Right ventricle myocardium inferior (tissue), 1 donor: ENCODE measurements around the gene FBLN1. TPM values are rescaled to one million over a fixed set of nuclear protein-coding genes. Genes with fewer than 3 reads are reported as not detected.
"Not testable (repeated sequence)": the region's sequence is repeated elsewhere in the genome, so short reads cannot be mapped to it uniquely, and the experiment has no call there.

ENCODE experiments used
- ATAC-seq: fragments of 200-7000 bp; cut with Tn5 transposase; one replicate; pipeline ENCODE4 v1.9.1; 2020; ENCODE audit warnings: mild to moderate bottlenecking, moderate library complexity
- DNase-seq: peaks from one replicate; pipeline ENCODE4 v3.0.0; 2021; ENCODE audit errors: missing footprints
- intact Hi-C: fragments of 100-400 bp; cut with DNase I; formaldehyde crosslinking; loops from one replicate; pipeline ENCODE4 v1.11.0; 2022
- total RNA-seq: library from RNA; stranded (reverse); fragmentation: NEBNext Ultra II Directional; extraction: Animal tissue kit (Norgen Biotek cat#: 25700); gene quantifications from one replicate; pipeline ENCODE4 v1.2.1, GENCODE V29; 2021
- donor health status: DM: no; HTN: yes; CAD: no; lungs with severe emphysema.

The FBLN1 gene
- total RNA-seq, 1 donor from 2014 or later, result 113 TPM

DNA sequence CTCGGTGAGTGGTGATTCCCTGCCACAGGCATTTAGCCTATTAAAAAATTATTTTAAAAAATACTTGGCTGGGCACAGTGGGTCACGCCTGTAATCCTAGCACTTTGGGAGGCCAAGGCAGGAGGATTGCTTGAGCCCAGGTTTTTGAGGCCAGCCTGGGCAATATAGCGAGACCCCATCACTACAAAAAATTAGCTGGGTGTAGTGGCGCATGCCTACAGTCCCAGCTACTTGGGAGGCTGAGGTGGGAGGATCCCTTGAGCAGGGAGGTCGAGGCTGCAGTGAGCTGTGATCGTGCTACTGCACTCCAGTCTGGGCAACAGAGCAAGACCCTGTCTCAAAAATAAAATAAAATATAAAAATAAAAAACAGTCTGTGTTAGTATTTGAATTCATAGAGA is 33.2 kb downstream of the FBLN1 start:
- ATAC-seq, intact Hi-C loops, DNase-seq: not testable (repeated sequence)

DNA sequence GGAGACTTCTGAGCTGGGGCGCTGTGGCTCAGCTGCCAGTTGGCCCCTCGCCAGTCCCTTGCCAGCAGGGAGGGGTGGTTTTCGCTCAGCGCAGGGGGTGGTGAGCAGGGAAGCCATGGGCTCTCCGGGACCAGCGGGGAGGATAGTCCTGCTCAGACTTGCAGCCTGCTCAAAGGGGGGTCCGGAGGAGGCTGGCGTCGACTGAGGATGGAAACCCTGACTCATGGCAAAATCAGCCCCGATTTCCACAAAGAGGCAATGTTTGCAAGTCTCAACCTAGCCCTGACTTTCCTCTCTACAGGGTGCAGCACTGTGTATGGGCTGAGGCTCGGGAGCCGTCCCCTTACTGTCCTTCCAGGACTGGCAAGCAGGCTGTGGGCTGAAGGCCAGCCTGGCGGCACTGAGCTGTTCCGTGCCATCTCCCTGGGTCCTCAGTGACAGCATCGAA is 35.1 kb downstream of the FBLN1 start:
- DNase-seq (peak; percentile 76), ATAC-seq (peak; percentile 83)
- intact Hi-C loops, result no loop called here

GRCh38 chr22:45538281-45538680 is 35.6 kb downstream of the FBLN1 start:
- intact Hi-C loops, result no loop called here
- ATAC-seq, result no peak

DNA sequence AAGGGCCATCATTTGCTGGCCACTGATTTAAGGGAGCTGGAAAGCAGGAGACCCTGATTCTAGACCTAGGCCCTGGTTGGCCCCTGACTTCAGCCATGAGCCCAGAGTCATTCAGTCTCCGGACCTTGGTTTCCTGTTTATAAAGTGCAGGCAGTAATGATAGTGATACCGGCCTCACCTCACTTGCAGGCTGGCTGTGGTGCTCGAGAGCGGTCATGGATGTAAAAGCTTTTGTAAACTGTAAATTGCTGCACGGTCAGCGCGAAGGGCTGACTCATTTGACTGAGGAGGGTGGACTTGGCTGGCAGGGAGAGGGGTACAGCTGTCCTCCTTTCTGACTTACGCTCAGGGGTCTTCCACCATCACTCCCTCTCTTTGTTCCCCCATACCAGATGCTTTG is 37.4 kb downstream of the FBLN1 start:
- ATAC-seq (no peak), DNase-seq (peak; percentile 26)
- intact Hi-C loops, result no loop called here

More at GRCh38 chr22:45538281-45538680, 35.6 kb downstream of the FBLN1 start:
- no peak for DNase-seq

GRCh38 chr22:45541382-45541979 is 38.8 kb downstream of the FBLN1 start:
- intact Hi-C loops, result no loop called here
- DNase-seq, result peak; percentile 53

DNA sequence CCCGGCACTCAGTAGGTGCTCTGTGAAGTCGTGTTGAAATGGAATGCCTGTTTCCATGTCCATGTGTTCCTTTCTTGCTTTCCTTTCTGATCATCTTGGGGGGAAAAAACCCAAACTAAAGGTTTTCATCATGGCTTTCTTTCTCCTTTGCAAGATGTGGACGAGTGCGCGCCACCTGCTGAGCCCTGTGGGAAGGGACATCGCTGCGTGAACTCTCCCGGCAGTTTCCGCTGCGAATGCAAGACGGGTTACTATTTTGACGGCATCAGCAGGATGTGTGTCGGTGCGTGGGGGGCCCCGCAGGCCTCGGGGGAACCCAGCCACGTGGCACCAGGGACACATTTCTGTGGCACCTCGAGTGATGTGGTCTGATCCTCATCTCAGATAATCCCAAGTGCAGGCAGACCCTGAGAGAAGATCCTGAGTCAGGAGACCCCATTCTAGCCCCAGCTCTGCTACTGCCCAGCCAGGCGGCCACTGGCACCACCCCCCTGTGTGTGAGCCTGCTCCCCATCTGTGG is 39.4 kb downstream of the FBLN1 start:
- DNase-seq, result no peak
- intact Hi-C loops, result no loop called here
- no peak for ATAC-seq

More at GRCh38 chr22:45541382-45541979, 38.8 kb downstream of the FBLN1 start:
- no peak for ATAC-seq

GRCh38 chr22:45542736-45543135 is 40.1 kb downstream of the FBLN1 start:
- ATAC-seq, intact Hi-C loops: not testable (repeated sequence)
- peak; percentile 46 for DNase-seq

GRCh38 chr22:45543243-45543642 is 40.6 kb downstream of the FBLN1 start:
- intact Hi-C loops, result no loop called here
- ATAC-seq, result no peak
- DNase-seq, result no peak

GRCh38 chr22:45544588-45545170 is 42.0 kb downstream of the FBLN1 start:
- intact Hi-C loops, result no loop called here
- DNase-seq (no peak), ATAC-seq (peak; percentile 58)

GRCh38 chr22:45546333-45547015 is 43.8 kb downstream of the FBLN1 start:
- intact Hi-C loops, result no loop called here
- DNase-seq, result no peak
- no peak for ATAC-seq

DNA sequence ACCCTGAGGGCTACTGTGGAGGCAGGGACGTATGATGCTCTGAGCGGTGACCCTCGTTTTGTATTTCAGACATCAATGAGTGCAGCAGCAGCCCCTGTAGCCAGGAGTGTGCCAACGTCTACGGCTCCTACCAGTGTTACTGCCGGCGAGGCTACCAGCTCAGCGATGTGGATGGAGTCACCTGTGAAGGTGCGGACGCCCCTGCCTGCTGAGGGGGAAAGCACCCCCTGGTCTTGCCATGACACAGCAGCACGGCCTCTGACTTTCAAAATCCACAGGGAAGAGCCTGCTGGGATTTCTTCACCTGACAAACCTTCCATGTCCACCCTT is 44.3 kb downstream of the FBLN1 start:
- DNase-seq, result no peak
- intact Hi-C loops, result no loop called here
- ATAC-seq, result no peak

DNA sequence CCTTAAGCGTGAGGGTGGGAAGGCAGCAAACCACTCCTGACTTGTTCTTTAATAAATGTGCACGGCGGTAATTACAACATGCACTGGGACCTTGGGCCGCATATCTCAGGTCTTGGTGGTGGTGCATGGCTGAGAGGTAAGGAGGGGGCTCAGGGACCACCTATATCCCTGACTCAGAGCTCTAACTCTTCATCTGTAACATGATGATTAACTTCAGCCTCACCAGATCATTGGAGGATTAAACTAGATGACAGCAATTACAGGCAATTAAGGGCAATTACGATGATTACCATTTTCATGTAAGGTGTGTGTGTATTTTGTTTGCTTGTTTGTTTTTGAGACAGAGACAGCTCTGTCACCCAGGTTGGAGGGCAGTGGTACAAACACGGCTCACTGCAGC is 45.0 kb downstream of the FBLN1 start:
- intact Hi-C loops, result no loop called here
- no peak for DNase-seq
- ATAC-seq, result no peak

- no peak for ATAC-seq
- no peak for DNase-seq
- intact Hi-C loops, result no loop called here
These were observed 45.7 kb downstream of the FBLN1 start for GRCh38 chr22:45548247-45548840.

DNA sequence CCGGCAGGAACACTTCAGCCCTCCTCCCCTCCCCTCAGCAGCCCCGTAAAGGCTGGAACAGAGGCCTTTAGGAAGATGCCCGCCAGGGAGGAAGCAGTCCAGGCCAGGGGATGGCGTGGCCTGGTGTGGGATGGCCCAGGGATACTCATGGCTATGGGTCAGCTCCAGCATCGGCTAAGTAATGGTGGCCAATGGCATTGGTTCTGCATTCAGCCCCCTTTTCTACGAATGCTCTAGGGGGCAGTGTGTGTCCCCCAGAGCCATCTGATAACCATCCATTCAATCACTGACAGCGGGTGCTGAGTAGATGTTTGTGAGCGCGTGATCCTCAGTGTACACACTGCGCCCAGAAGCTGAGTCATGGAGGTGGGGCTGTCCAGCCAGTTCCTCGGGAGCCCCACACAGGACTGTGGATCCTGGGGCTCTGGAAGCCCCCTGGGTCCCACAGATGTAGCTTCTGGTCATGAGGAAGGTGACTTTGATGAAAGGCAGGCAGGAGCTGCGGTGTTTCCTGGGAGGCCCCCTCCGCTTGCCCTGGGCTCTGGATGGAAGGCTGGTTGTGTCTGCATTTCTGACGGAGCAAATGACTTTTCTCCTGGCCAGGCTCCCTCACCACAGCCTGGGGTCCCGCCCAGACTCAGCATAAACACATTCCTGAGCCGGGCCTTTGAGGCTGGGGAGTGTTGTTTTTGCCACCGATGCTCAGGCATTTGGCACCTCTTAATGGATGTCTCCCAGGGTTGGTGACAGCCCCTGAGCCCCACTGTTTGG is 46.5 kb downstream of the FBLN1 start:
- DNase-seq (no peak), ATAC-seq (no peak)
- intact Hi-C loops, result no loop called here

- intact Hi-C loops, result loop anchor here (5.0 kb wide), 1 partner anchor 38 kb away; no protein-coding TSS in a partner anchor
- ATAC-seq, result no peak
These were observed 47.2 kb downstream of the FBLN1 start for GRCh38 chr22:45549762-45550378.

GRCh38 chr22:45550416-45550815 is 47.7 kb downstream of the FBLN1 start:
- ATAC-seq, result no peak
- intact Hi-C loops, result loop anchor here (5.0 kb wide), 1 partner anchor 38 kb away; no protein-coding TSS in a partner anchor
- DNase-seq, result no peak

More at GRCh38 chr22:45549762-45550378, 47.2 kb downstream of the FBLN1 start:
- DNase-seq, result no peak

- no peak for DNase-seq
- no peak for ATAC-seq
- intact Hi-C loops, result loop anchor here (5.0 kb wide), 1 partner anchor 39 kb away; no protein-coding TSS in a partner anchor
These were observed 48.2 kb downstream of the FBLN1 start for GRCh38 chr22:45550891-45551290.

GRCh38 chr22:45551310-45552016 is 48.8 kb downstream of the FBLN1 start:
- ATAC-seq, result peak; percentile 45
- DNase-seq, result no peak

More at GRCh38 chr22:45551310-45552016, 48.8 kb downstream of the FBLN1 start:
- intact Hi-C loops, result loop anchor here (2.0 to 5.0 kb wide), 2 partner anchors 39 to 283 kb away; no protein-coding TSS in a partner anchor
